Mucosa of rectum (tissue), 2 donors: ENCODE results near the gene CACNB2.

Experiments
- H3K27ac ChIP-seq, 2 donors: one replicate each; pipeline ENCODE4 v1.7.0; 2013; ENCODE audit warnings: inconsistent platforms in 2 of 2, low read depth in 2 of 2, low read length in 2 of 2
- H3K27me3 ChIP-seq, 2 donors: one replicate each; pipeline ENCODE4 v1.7.0; 2013; ENCODE audit warnings: low read length in 2 of 2; ENCODE audit not compliant: control insufficient read depth in 2 of 2, insufficient read depth in 2 of 2
- H3K36me3 ChIP-seq, 2 donors: one replicate each; pipeline ENCODE4 v1.7.0; 2013; ENCODE audit warnings: low read length in 2 of 2; ENCODE audit not compliant: control insufficient read depth in 2 of 2, insufficient read depth in 2 of 2
- H3K4me1 ChIP-seq, 2 donors: one replicate each; pipeline ENCODE4 v1.7.0; 2013; ENCODE audit warnings: low read length in 2 of 2, mild to moderate bottlenecking in 1 of 2; ENCODE audit not compliant: control insufficient read depth in 2 of 2, insufficient read depth in 2 of 2
- H3K4me3 ChIP-seq, 2 donors: one replicate each; pipeline ENCODE4 v1.7.0; 2013; ENCODE audit warnings: low read length in 2 of 2
- H3K9ac ChIP-seq, 2 donors: one replicate each; pipeline ENCODE4 v1.7.0; 2013; ENCODE audit warnings: low read length in 2 of 2, low read depth in 1 of 2, mild to moderate bottlenecking in 1 of 2
- H3K9me3 ChIP-seq, 2 donors: one replicate each; pipeline ENCODE4 v1.7.0; 2013; ENCODE audit warnings: low read length in 2 of 2; ENCODE audit not compliant: control insufficient read depth in 2 of 2
- donor health status: healthy.
- donor health status: Normal muscosa, but diverticular disease.

CACNB2 gene

GRCh38 chr10:18222866-18223265, 82.6 kb downstream of the CACNB2 start:
- Histone ChIP-seq H3K9ac (no peak overlapping the region), H3K36me3 (no peaks in the 10 kb centered on the region), H3K9me3 (no peaks in the 10 kb centered on the region), H3K4me3 (no peak overlapping the region), H3K27me3 (no peaks in the 10 kb centered on the region), H3K4me1 (peaks cover 0 to 3% of the 10 kb centered on the region in 2 donors), H3K27ac (no peak overlapping the region)

GRCh38 chr10:18223898-18224297, 83.7 kb downstream of the CACNB2 start:
- H3K36me3 ChIP-seq = no peaks in the 10 kb centered on the region
- no peaks in the 10 kb centered on the region for H3K9me3 ChIP-seq
- no peak overlapping the region for H3K27ac ChIP-seq
- H3K4me3 ChIP-seq = no peak overlapping the region
- H3K4me1 ChIP-seq = peaks cover 0 to 3% of the 10 kb centered on the region in 2 donors
- no peaks in the 10 kb centered on the region for H3K27me3 ChIP-seq
- no peak overlapping the region for H3K9ac ChIP-seq

GRCh38 chr10:18224626-18225445, 84.6 kb downstream of the CACNB2 start:
- Histone ChIP-seq H3K4me1 (peaks cover 0 to 3% of the 10 kb centered on the region in 2 donors), H3K36me3 (no peaks in the 10 kb centered on the region), H3K9ac (no peak overlapping the region), H3K27me3 (no peaks in the 10 kb centered on the region), H3K9me3 (no peaks in the 10 kb centered on the region), H3K4me3 (no peak overlapping the region), H3K27ac (no peak overlapping the region)

- Histone ChIP-seq H3K4me3 (no peak overlapping the region), H3K9me3 (no peaks in the 10 kb centered on the region), H3K9ac (no peak overlapping the region), H3K36me3 (no peaks in the 10 kb centered on the region), H3K4me1 (peaks cover 0 to 3% of the 10 kb centered on the region in 2 donors), H3K27me3 (no peaks in the 10 kb centered on the region), H3K27ac (no peak overlapping the region)
Measured at GRCh38 chr10:18226336-18226735, 86.1 kb downstream of the CACNB2 start.

- Histone ChIP-seq H3K27me3 (no peaks in the 10 kb centered on the region), H3K9ac (no peak overlapping the region), H3K4me3 (no peak overlapping the region), H3K27ac (no peak overlapping the region), H3K4me1 (no peaks in the 10 kb centered on the region), H3K36me3 (no peaks in the 10 kb centered on the region), H3K9me3 (no peaks in the 10 kb centered on the region)
Measured at GRCh38 chr10:18229826-18230225, 89.6 kb downstream of the CACNB2 start.

- no peak overlapping the region for H3K4me3 ChIP-seq
- H3K27ac ChIP-seq = no peak overlapping the region
- H3K9ac ChIP-seq = no peak overlapping the region
- no peaks in the 10 kb centered on the region for H3K9me3 ChIP-seq
- H3K27me3 ChIP-seq = no peaks in the 10 kb centered on the region
- H3K36me3 ChIP-seq = no peaks in the 10 kb centered on the region
- H3K4me1 ChIP-seq = no peaks in the 10 kb centered on the region
Measured at GRCh38 chr10:18230794-18231193, 90.6 kb downstream of the CACNB2 start.

DNA sequence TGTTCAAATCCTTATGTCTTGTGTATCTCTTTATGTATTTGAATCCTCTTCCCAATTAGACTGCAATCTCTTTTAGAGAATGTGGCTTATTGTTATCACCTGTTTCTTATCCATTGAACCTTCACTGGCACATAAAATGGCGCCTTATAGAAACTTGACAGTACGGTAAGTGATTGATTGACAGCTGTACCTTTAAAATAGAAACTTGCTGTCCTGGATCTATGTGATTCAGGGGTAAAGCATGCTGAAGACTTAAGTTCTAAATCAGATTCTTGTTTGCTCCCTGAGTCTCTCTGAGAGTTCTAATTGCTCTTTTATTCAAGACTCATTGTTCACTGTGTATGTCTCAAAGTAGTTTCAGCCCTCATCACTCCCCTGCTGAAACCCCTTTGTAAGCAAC, 91.3 kb downstream of the CACNB2 start:
- Histone ChIP-seq H3K27ac (no peak overlapping the region), H3K9me3 (no peaks in the 10 kb centered on the region), H3K4me3 (no peak overlapping the region), H3K36me3 (no peaks in the 10 kb centered on the region), H3K4me1 (no peaks in the 10 kb centered on the region), H3K9ac (no peak overlapping the region), H3K27me3 (no peaks in the 10 kb centered on the region)

DNA sequence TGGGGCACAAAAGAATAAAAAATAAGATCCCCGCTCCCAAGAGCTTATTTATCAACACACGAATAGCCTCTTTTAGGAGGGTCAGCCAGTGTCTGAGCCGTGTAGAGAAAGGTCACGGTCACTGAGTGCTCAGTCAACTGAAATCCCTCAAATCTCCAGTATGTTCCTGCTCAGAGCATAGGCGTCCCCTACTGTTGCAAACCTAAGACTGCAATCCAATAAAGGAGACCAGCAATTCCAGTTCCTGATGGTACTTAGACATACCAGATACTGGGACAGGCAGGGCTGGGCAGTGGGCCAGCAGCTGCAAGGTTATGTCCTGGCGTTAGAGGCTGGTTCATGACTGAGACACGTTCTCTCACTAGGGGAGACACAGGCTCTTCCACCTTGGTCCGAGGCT, 93.6 kb downstream of the CACNB2 start:
- no peaks in the 10 kb centered on the region for H3K4me1 ChIP-seq
- no peaks in the 10 kb centered on the region for H3K36me3 ChIP-seq
- no peaks in the 10 kb centered on the region for H3K27me3 ChIP-seq
- no peak overlapping the region for H3K4me3 ChIP-seq
- no peak overlapping the region for H3K27ac ChIP-seq
- no peaks in the 10 kb centered on the region for H3K9me3 ChIP-seq
- no peak overlapping the region for H3K9ac ChIP-seq

- Histone ChIP-seq H3K9me3 (no peaks in the 10 kb centered on the region), H3K36me3 (no peaks in the 10 kb centered on the region), H3K4me3 (no peak overlapping the region), H3K4me1 (no peaks in the 10 kb centered on the region), H3K9ac (no peak overlapping the region), H3K27ac (no peak overlapping the region), H3K27me3 (no peaks in the 10 kb centered on the region)
Measured at GRCh38 chr10:18235477-18235876, 95.3 kb downstream of the CACNB2 start.

DNA sequence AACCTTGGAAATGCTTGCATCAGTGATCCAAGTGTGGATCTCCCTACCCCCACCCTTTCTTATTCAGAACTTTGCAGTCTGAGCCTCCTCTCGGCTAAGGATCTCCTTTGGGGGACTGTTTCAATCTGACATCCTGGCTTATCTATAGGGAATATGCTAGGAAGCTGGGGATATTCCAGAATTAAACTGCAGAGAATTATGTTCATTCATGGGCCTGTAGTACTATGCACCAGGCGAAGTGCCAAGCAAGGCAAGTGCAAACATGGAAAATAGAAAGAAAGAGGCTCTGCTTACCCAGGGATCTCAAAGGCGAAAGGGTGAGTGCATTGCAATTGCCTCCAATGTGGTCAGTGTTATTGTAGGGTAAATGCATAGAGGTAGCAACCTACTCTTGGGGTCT, 96.5 kb downstream of the CACNB2 start:
- no peaks in the 10 kb centered on the region for H3K4me1 ChIP-seq
- no peaks in the 10 kb centered on the region for H3K27me3 ChIP-seq
- H3K9ac ChIP-seq = no peak overlapping the region
- H3K36me3 ChIP-seq = no peaks in the 10 kb centered on the region
- no peak overlapping the region for H3K4me3 ChIP-seq
- H3K27ac ChIP-seq = no peak overlapping the region
- H3K9me3 ChIP-seq = no peaks in the 10 kb centered on the region
